H1 (cell line): Measurements from ENCODE around the gene DENND4A.
"Not testable (repeated sequence)": the region's sequence is repeated elsewhere in the genome, so short reads cannot be mapped to it uniquely, and the experiment has no call there.

Experiments
- EZH2 ChIP-seq: fragments of 200-600 bp; sonication (generic); IDR thresholded peaks from 2 replicates; pipeline ENCODE4 v1.7.1; 2012; ENCODE audit warnings: low read depth, mild to moderate bottlenecking, moderate library complexity, low read length, inconsistent platforms; ENCODE audit not compliant: severe bottlenecking
- HDAC6 ChIP-seq: IDR thresholded peaks from one replicate; pipeline ENCODE4 v1.7.1; 2012; ENCODE audit warnings: low read depth, mild to moderate bottlenecking, inconsistent platforms, low read length, moderate library complexity
- NRF1 ChIP-seq: IDR thresholded peaks from 2 replicates; pipeline ENCODE4 v1.6.1; 2011; ENCODE audit warnings: mild to moderate bottlenecking, low read depth, low read length, improper control_type of control experiment
- TEAD4 ChIP-seq: IDR thresholded peaks from 2 replicates; pipeline ENCODE4 v1.6.1; 2012; ENCODE audit warnings: low read depth, low read length, inconsistent platforms, mixed read lengths
- TF ChIP-seq, protein P1 (sequence below), 3 experiments: IDR thresholded peaks; 1 replicate in 2 of 3; 2 replicates in 1 of 3; pipeline versions ENCODE4 v1.5.1 to v1.6.1; 2011; ENCODE audit warnings: low read length in 3 of 3, mild to moderate bottlenecking in 3 of 3, inconsistent platforms in 2 of 3, low read depth in 1 of 3, moderate library complexity in 1 of 3; ENCODE audit not compliant: insufficient read depth in 1 of 3; ENCODE audit errors: control extremely low read depth in 1 of 3

- TF ChIP-seq TEAD4, HDAC6, NRF1, EZH2: not testable (repeated sequence)
- TF ChIP-seq, protein P1, sequence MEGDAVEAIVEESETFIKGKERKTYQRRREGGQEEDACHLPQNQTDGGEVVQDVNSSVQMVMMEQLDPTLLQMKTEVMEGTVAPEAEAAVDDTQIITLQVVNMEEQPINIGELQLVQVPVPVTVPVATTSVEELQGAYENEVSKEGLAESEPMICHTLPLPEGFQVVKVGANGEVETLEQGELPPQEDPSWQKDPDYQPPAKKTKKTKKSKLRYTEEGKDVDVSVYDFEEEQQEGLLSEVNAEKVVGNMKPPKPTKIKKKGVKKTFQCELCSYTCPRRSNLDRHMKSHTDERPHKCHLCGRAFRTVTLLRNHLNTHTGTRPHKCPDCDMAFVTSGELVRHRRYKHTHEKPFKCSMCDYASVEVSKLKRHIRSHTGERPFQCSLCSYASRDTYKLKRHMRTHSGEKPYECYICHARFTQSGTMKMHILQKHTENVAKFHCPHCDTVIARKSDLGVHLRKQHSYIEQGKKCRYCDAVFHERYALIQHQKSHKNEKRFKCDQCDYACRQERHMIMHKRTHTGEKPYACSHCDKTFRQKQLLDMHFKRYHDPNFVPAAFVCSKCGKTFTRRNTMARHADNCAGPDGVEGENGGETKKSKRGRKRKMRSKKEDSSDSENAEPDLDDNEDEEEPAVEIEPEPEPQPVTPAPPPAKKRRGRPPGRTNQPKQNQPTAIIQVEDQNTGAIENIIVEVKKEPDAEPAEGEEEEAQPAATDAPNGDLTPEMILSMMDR (IDR thresholded peaks at IDR 0.05; ENCODE audit: control extremely low read depth in 1 of 3, insufficient read depth in 1 of 3, low read depth in 1 of 3, low read length in 3 of 3), result not testable (repeated sequence)
Measured at GRCh38 chr15:65816008-65816407, 23.9 kb upstream of the DENND4A start.
